GM21723 (cell line): ENCODE measurements around the gene GPR139.

ENCODE experiments used
- ATAC-seq: cut with Tn5 transposase; IDR thresholded peaks from one replicate; pipeline ENCODE4 v1.9.1; 2021; ENCODE audit warnings: mild to moderate bottlenecking, moderate library complexity; ENCODE audit not compliant: unreplicated experiment

The GPR139 gene

GRCh38 chr16:20073203-20074098 is at the start of gene GPR139:
GPR139 (minus strand) TSS chr16:20073890; CDS start chr16:20073616, 274 bp downstream.
- ATAC-seq = no peak

DNA sequence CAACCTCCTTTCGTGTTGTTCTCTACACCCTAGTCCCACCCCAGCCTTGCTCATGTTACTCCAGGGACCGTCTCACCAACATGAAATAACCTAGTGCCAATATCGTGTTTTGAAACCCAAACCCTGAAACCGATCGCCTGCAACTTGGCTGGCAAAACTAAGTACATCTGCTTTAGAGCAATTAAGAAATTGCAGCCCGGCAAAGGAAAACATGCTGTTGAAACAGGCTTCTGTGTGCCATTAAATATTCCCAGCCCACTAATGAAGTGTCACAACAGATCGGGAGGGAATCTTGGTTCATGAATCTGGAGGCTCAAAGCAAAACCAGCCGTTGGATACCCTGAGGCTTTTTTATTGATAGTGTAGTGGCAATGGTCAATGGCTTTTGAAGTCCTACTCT is 48.3 kb upstream of the GPR139 start:
- ATAC-seq = no peak

GRCh38 chr16:20114356-20114755 is 40.7 kb upstream of the GPR139 start:
- ATAC-seq = no peak

GRCh38 chr16:20111143-20111542 is 37.5 kb upstream of the GPR139 start:
- no peak for ATAC-seq

GRCh38 chr16:20107083-20107482 is 33.4 kb upstream of the GPR139 start:
- ATAC-seq = no peak

DNA sequence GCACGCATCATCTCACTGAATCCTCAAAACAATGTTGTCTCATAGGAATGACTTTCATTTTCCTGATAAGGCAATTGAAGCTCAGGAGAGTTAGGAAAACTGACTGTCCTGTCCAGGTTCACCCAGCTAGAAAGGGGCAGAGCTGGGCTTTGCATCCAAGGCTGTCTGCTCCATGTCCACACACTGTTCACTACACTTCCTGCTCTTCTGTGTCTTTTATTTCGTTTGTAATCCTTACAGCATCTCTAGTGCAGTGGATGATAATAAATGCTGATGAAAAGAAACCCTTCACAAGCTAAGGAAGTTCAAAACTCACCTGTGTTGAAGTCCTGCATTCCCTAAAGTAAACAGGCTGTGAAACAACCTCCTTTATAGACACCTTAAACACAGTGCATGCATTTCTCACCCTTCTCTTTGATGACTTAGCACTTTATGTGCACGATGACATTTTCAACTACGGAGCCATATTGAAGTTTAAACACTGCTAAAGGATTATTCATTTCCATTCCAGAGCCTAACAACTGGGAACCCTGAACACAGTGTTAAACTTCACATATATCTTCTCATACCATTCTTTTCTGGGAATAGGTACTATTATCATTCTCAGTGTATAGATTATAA is 31.0 kb upstream of the GPR139 start:
- no peak for ATAC-seq

- ATAC-seq = no peak
Measured at GRCh38 chr16:20102521-20102920, 28.8 kb upstream of the GPR139 start.

GRCh38 chr16:20102021-20102420 is 28.3 kb upstream of the GPR139 start:
- ATAC-seq = no peak

DNA sequence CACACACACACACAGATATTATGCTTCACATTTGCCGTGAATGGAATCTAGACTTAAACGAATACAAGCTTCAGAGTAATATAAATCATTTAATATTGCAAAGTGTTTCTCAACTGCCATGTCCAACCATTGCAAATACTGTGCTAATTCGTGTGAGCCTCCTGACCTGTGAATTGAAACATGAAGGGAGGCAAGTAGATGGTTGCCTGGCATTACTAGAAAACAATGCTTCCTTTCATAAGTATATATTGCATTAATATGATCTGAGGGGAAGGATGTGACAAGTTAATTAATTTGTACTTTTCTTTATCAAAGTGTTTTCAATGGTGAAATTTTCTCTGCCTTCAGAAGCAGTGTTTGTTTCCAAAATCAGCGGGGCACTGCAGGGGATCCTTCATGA is 25.7 kb upstream of the GPR139 start:
- ATAC-seq = no peak

DNA sequence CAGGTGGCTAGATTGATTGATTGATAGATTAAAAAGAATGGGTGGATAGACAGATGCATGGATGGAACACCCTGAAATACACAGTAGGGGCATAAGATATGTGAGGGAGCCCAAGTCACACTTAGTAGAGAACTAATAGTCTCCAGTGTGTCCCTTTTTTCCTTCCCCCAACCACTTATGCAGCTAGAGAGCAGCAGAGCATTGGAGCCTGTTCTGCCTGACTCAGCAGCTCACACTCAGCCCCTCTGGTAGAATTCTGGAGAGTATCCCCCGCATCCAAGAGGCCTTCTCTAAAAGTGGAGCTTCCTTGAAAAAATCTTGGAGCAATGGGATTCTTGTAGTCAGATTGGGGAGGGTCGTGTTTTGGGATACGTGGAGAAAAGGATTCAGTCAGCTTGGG is 20.5 kb upstream of the GPR139 start:
- no peak for ATAC-seq

DNA sequence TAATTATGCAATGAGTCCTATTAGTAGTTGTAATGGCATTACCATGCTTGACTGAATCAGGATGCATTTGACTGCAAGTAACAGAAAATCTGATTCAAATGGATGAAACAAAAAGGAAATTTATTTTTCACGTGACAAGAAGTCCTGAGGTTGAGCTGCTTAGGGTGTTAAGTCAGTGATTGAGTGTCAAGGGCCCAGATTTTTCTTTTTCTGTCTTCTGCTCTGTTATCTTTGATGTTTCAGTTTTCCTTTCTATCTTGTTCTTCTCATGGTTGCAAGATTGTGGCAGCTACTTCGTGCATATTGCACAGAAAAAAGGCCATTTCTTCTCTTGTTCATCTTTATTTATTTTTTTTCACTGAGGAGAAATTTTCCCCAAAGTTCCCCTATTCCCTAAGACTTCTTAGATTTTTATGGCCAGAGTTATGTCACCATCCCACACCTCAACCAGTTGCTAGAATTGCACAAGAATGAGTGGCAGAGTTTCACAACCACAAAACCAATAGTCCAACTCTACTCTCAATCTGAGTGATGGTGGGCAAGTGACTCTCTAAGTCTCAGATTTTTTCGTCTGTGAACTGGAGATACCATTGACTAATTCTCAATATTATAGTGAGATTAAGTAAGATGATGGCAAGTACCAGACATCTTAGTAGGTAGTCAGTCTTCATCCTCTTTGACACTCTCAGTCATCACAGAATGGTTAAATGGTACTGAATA is 15.7 kb upstream of the GPR139 start:
- no peak for ATAC-seq

- ATAC-seq = no peak
Measured at GRCh38 chr16:20084624-20085226, 11.0 kb upstream of the GPR139 start.

DNA sequence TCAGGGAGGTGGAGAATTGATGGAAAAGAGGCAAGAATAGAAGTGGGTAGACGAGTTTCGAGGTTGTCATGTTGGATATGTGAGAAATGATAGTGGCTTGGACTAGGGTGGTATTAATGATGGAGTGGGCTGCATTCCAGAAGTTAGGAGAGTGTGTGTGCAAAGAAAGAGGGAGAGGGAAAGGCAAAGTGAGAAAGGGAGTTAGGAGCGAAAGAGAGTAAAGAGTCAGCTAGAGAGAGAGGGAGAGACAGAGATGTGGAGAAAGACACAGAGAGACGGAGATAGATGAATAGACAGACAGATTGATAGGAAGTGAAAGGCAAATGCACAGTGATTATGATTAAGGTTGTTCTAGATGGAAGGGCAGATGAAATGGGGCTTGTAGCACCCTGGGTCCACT is 5.4 kb upstream of the GPR139 start:
- ATAC-seq = no peak

- no peak for ATAC-seq
Measured at GRCh38 chr16:20075243-20075642, 1.6 kb upstream of the GPR139 start.

GRCh38 chr16:20074099-20074991 is 655 bp upstream of the GPR139 start:
- ATAC-seq = no peak

- ATAC-seq = no peak
Measured at GRCh38 chr16:20072874-20073202, 852 bp downstream of the GPR139 start.

- no peak for ATAC-seq
Measured at GRCh38 chr16:20072146-20072873, 1.4 kb downstream of the GPR139 start.

- no peak for ATAC-seq
Measured at GRCh38 chr16:20064931-20065330, 8.8 kb downstream of the GPR139 start.

- ATAC-seq = no peak
Measured at GRCh38 chr16:20064520-20064919, 9.2 kb downstream of the GPR139 start.

GRCh38 chr16:20061132-20061531 is 12.6 kb downstream of the GPR139 start:
- no peak for ATAC-seq
